IPS-18a (cell line): ENCODE data around the gene ZNF576.

Source experiments
- H3K27ac ChIP-seq: one replicate; pipeline ENCODE4 v1.5.1; 2013; ENCODE audit warnings: low read length
- H3K27me3 ChIP-seq: one replicate; pipeline ENCODE4 v1.6.1; 2013; ENCODE audit warnings: mild to moderate bottlenecking, low read length; ENCODE audit not compliant: control insufficient read depth, insufficient read depth
- H3K36me3 ChIP-seq: one replicate; pipeline ENCODE4 v1.6.1; 2013; ENCODE audit warnings: low read depth, low read length; ENCODE audit not compliant: control insufficient read depth
- H3K4me1 ChIP-seq: one replicate; pipeline ENCODE4 v1.6.1; 2013; ENCODE audit warnings: low read depth, low read length; ENCODE audit not compliant: control insufficient read depth
- H3K4me3 ChIP-seq: one replicate; pipeline ENCODE4 v1.5.1; 2013; ENCODE audit warnings: low read length
- H3K9ac ChIP-seq: one replicate; pipeline ENCODE4 v1.6.1; 2013; ENCODE audit warnings: mild to moderate bottlenecking, low read length, moderate library complexity
- H3K9me3 ChIP-seq: one replicate; pipeline ENCODE4 v1.6.1; 2013; ENCODE audit warnings: low read depth, low read length; ENCODE audit not compliant: control insufficient read depth

Gene ZNF576

DNA sequence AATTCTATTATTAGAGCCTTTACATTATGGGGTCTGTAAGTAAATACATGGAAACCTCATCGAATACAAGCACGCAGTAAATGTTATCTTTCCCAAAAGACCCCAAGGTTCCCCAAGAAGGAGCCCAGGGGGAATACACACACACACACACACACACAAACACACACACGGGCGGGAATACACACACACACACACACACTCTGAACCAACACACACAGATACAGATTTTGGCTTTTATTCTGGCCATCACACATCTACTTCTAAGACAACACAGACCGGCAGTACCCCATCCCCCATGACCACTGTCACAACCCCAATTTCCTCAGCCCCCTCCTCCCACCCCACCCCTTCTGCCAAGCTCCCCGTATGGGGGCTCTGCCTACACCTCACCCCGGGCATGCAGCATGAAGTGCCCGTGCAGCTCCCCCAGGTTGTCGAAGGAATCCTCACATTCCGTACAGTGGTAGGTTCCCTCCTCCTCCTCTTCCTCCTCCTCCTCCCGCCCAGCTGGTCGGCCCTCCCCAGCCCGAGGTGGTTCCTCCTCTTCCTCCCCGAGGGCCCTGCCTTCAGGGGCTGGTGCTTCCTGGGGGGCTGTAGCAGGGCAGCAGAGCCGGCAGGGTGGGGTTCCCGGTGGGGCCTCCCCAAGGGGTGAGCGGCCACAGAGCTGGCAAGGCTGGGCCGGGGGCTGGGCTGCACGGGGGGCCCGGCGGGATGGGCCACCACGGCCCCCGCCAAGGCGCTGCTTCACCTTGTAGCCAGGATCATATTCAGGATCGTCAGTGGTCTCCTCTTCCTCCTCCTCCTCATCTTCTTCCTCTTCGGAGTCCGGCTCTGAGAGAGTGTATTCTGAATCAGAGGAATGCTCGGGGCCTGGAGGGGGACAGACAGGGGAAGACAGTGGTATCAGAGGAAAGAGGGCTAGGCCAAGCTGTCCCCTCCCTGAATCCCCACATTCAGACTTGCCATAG lies 11.1 kb downstream of the ZNF576 start:
- H3K4me1 ChIP-seq: no peaks in the 10 kb centered on the region
- H3K27ac ChIP-seq: no peak overlapping the region
- no peaks in the 10 kb centered on the region for H3K36me3 ChIP-seq
- no peak overlapping the region for H3K9ac ChIP-seq
- no peaks in the 10 kb centered on the region for H3K9me3 ChIP-seq
- no peaks in the 10 kb centered on the region for H3K27me3 ChIP-seq
- no peak overlapping the region for H3K4me3 ChIP-seq

DNA sequence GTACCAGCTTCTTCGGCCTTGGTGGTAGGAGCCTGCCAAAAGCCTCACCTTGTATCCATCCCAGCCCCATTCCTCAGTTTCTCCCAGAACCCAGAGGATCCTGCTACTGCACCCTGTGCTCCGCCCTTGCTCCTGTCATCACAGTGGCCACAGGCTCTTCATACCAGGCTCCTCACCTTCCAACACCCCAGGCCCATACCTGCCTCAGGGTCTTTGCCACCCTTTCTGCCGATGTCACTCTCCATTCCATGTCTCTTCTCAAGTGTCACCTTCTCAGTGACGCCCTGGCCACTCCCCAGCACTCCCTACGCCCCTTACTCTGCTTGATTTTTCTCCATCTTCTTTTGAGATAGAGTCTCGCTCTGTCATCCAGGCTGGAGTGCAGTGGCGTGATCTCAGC lies 13.5 kb downstream of the ZNF576 start:
- Histone ChIP-seq H3K27ac (no peak overlapping the region), H3K4me1 (no peaks in the 10 kb centered on the region), H3K9ac (no peak overlapping the region), H3K36me3 (peaks cover 4% of the 10 kb centered on the region), H3K4me3 (no peak overlapping the region), H3K27me3 (no peaks in the 10 kb centered on the region), H3K9me3 (no peaks in the 10 kb centered on the region)

DNA sequence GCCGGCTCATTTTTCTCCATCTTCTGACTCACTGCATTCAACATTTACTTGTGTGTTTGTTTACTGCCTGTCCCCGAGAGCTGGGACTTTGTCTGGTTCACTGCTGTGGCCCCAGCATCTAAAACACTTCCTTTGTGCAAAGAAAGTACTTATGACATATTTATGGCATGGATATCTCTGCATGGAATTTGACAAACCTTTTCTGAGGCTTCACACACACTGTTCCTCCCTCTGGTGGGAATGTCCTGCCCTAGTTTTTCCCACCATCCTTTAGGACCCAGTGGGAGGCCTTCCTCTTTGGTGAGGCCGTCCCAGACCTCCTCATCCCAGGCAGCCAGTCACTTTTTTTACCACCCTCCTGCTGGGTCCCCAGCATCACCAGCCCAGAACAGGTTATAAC lies 14.1 kb downstream of the ZNF576 start:
- Histone ChIP-seq H3K27ac (no peak overlapping the region), H3K9ac (no peak overlapping the region), H3K4me3 (no peak overlapping the region), H3K36me3 (peaks cover 4% of the 10 kb centered on the region), H3K9me3 (no peaks in the 10 kb centered on the region), H3K4me1 (no peaks in the 10 kb centered on the region), H3K27me3 (no peaks in the 10 kb centered on the region)

DNA sequence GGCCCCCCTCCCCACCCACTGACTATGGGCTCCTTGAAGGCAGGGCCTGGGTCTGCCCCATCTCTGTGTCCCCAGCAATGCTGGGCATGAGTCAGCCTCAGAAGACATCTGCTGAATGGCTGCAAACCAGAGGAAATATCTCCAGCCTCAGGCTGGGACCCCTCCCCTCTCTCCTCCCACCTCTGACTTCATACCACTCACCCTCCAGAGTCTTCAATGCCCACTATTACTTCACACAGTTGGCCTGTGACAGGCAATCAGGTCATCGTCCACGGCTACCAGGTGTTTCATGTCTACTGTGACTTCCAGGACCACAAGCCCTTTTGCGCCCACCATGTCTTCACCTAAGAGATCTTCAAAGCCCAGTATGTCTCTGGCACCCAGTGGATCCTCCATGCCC lies 15.4 kb downstream of the ZNF576 start, which contains the start of gene SRRM5:
TSS of gene SRRM5 (plus strand) at position 301 of the 400 bp plus-strand sequence. CDS start at position 335, 34 bp downstream.
- H3K27ac ChIP-seq: no peak within 1 kb of the TSS

DNA sequence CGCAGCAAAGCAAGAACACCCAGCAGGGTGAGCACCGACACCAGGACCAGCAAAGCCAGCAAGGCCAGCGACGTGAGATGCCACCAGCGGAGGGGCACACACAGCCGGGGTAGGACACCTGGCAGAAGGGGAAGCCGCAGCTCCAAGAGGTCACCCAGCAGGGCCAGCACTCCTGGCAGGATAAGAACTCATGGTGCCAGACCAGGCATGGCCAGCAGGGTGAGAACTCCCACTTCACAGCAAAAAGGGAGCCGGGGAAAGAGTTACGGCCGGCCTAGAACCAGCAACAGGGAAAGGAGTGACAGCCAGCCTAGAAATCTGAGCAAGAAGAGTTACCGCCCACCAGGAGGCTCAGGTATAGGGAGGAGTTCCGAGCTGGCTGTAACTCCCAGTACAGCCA lies 16.0 kb downstream of the ZNF576 start:
- Histone ChIP-seq H3K27ac (no peak overlapping the region), H3K4me3 (no peak overlapping the region), H3K27me3 (no peaks in the 10 kb centered on the region), H3K9me3 (no peaks in the 10 kb centered on the region), H3K9ac (no peak overlapping the region), H3K36me3 (peaks cover 4% of the 10 kb centered on the region), H3K4me1 (no peaks in the 10 kb centered on the region)

More for the DNA sequence above, 15.4 kb downstream of the ZNF576 start, which contains the start of gene SRRM5:
- peaks cover 4% of the 10 kb centered on the region for H3K36me3 ChIP-seq
- no peak within 1 kb of the TSS for H3K9ac ChIP-seq
- no peaks in the 10 kb centered on the region for H3K9me3 ChIP-seq
- H3K27me3 ChIP-seq: no peaks in the 10 kb centered on the region
- no peaks in the 10 kb centered on the region for H3K4me1 ChIP-seq
- H3K4me3 ChIP-seq: no peak within 1 kb of the TSS

DNA sequence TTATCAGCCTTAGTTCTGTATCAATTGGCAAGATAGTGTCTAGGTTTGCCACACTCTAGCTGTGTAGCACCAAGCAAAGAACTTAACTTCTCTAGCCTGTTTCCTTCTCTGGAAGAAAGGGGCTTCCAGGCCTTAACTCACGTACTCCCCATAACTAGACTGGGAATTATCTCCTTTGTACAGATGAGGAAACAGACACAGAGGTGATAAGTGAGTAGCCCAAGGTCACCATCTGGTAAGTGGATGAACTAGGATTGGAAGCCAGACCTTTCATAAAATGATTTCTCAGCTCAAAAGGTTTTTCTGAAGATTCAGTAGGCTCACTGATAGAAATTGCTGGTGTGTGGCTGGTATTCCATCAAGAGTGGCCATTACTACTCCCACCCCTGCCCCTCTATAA lies 19.9 kb downstream of the ZNF576 start:
- Histone ChIP-seq H3K27ac (no peak overlapping the region), H3K36me3 (peaks cover 4% of the 10 kb centered on the region), H3K4me3 (no peak overlapping the region), H3K27me3 (no peaks in the 10 kb centered on the region), H3K9ac (no peak overlapping the region), H3K4me1 (peaks cover 5% of the 10 kb centered on the region), H3K9me3 (no peaks in the 10 kb centered on the region)

DNA sequence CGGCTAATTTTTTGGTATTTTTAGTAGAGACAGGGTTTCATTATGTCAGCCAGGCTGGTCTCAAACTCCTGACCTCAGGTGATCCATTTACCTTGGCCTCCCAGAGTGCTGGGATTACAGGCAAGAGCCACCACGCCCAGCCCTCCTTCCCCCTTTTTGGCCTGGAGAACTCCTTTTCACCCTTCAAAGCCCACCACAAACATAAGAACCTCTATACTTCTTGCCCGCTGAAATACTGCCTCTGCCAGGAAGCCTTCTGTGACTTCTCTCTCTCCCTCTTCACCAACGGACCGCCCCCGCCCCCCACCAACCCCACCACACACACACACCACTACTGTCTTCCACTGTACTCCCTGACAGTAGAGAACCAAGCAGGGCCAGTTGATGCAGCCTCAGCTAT lies 20.6 kb downstream of the ZNF576 start:
- H3K4me1 ChIP-seq: peaks cover 5% of the 10 kb centered on the region
- no peak overlapping the region for H3K27ac ChIP-seq
- H3K27me3 ChIP-seq: no peaks in the 10 kb centered on the region
- no peak overlapping the region for H3K9ac ChIP-seq
- H3K4me3 ChIP-seq: no peak overlapping the region
- H3K36me3 ChIP-seq: peaks cover 4% of the 10 kb centered on the region
- no peaks in the 10 kb centered on the region for H3K9me3 ChIP-seq

DNA sequence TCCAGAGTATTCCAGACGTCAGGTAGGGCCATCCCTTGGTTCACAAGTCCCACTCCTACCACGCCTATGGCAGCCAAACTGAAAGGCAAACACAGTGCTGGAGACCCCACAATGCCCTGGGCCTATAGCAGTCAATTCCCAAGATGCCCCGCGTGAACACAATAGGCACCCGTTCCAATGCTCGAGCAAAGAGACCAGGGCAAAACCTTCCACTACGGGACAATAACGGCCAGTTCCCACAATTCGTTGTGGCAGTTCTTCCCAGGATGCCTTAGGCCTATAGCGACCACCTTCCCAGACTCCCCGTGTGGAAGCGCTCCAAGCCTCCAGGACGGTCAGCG lies 22.5 kb downstream of the ZNF576 start:
- H3K27me3 ChIP-seq: no peaks in the 10 kb centered on the region
- peak overlapping the region; percentile 86 for H3K4me3 ChIP-seq
- peak overlapping the region; percentile 88 for H3K9ac ChIP-seq
- H3K4me1 ChIP-seq: peaks cover 5% of the 10 kb centered on the region
- H3K27ac ChIP-seq: peak overlapping the region; percentile 94
- H3K9me3 ChIP-seq: no peaks in the 10 kb centered on the region
- no peaks in the 10 kb centered on the region for H3K36me3 ChIP-seq

DNA sequence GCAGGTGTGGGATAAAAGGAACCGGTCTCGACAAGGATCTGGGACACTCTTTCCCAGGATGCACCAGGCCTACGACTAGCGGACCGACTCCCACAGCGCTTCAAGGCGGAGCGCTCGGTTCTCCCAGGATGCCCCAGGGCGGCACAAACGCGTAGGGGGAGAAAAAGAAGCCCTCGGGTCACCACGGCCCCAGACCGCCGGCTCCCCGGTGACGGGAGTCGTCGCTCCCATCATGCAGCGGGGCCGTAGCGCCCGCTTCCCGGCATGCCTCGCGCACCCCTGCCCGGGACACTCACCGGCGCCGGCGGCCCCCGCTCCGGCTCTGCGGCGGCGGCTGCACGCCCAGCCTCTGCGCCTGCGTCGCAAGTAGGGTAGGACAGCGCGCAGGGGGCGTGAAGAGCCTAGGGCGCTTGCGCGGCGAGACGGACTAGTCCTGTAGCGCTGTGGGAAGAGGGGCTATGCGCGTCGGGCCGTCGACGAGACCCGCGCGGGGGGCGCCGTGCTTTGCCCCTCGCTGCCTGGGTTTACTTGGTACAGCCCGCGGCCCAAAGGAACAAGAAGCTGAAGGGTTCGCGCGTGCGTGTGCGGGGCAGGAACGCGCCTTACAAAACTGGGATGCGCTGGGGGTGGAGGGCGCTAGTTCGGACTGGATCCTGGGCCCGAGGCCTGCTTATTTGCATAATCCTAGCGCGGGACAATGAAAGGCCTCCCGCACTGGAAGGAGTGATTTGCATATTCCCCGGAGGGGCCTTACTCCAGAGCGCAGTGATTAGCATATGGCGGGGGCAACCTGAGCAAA lies 23.1 kb downstream of the ZNF576 start, which contains the start of gene ZNF428:
TSS of gene ZNF428 (minus strand) at position 368 of the 799 bp plus-strand sequence. CDS start 5,325 bp downstream, outside the sequence.
- Histone ChIP-seq H3K9me3 (no peaks in the 10 kb centered on the region), H3K36me3 (no peaks in the 10 kb centered on the region), H3K4me1 (peaks cover 6% of the 10 kb centered on the region), H3K9ac (peak within 1 kb of the TSS; percentile 88), H3K4me3 (peak within 1 kb of the TSS; percentile 86), H3K27me3 (no peaks in the 10 kb centered on the region), H3K27ac (peak within 1 kb of the TSS; percentile 94)

DNA sequence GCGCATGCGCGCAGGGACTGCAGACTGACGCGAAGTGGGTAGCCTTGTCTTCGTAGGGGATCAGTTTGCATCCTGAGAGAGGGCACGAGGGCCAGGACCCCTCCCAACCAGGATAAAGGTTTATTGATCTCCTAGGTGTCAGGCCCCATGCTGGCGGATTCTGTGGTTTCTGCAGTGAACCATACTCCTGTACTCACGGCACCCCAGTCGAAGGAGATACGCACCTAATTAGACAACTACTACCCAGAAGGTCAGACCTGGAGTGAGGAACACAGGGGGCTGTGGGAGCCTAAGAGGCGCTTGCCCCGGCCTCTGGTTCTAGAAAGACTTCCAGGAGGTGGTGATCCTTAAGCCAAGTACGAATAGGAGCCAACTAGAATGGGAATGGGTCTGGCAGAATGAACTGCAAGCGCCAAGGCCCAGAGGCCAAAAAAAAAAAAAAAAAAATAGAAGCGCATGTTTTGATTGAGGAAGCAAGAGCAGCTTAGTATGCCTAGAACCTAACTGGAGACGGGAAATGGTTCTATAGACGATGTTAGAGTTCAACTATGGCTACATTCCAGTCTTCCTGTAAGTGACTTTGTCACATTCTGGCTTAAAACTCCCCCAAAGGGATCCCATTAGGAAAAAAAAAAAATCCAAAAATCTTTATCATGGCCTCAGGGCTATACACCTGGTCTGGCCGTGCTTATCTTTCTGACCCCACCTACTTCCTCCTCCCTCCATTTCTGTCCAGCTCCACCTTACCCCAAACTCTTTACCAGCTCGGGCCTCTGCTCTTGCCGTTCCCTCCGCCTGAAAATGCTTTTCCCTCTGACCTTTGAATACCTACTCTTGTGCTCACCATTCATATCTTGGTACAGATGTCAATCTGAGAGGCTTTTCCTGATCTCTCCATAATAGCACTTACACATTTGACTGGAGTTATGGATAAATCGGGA lies 23.9 kb downstream of the ZNF576 start:
- H3K27ac ChIP-seq: no peak overlapping the region
- peak overlapping the region; percentile 86 for H3K4me3 ChIP-seq
- H3K36me3 ChIP-seq: no peaks in the 10 kb centered on the region
- no peaks in the 10 kb centered on the region for H3K27me3 ChIP-seq
- no peaks in the 10 kb centered on the region for H3K9me3 ChIP-seq
- peaks cover 9% of the 10 kb centered on the region for H3K4me1 ChIP-seq
- peak overlapping the region; percentile 88 for H3K9ac ChIP-seq

DNA sequence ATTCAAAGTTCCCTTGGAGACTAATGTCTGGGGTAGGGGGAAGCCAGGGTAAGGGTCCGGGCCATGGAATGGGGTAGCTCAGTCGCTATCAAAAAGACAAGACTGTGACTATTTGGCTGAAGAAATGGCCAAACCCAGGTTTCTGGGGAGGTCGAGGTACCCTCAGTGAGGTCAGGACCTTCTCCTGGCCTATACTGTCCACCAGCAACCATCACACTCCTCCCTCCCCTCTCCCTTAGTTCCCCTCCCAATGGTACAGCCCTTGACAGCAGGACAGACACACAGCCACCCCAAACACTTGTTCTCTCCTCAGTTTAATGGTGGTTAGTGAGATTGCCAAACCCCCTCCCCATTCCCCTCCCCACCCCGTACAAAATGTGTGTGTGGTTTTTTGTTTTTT lies 25.7 kb downstream of the ZNF576 start:
- Histone ChIP-seq H3K36me3 (no peaks in the 10 kb centered on the region), H3K27ac (no peak overlapping the region), H3K27me3 (no peaks in the 10 kb centered on the region), H3K9me3 (no peaks in the 10 kb centered on the region), H3K4me1 (peaks cover 9% of the 10 kb centered on the region), H3K4me3 (no peak overlapping the region), H3K9ac (no peak overlapping the region)
